GM21528 (cell line): ENCODE data around the gene TMOD3.

Experiments
- ATAC-seq: cut with Tn5 transposase; IDR thresholded peaks from one replicate; pipeline ENCODE4 v1.9.1; 2021; ENCODE audit warnings: mild to moderate bottlenecking, moderate library complexity; ENCODE audit not compliant: unreplicated experiment, low FRiP score

TMOD3 gene

GRCh38 chr15:51825698-51826097 lies 3.8 kb upstream of the TMOD3 start:
- ATAC-seq = no peak

GRCh38 chr15:51828621-51829375 lies 655 bp upstream of the TMOD3 start:
- no peak for ATAC-seq

GRCh38 chr15:51830276-51830806 lies 888 bp downstream of the TMOD3 start:
- ATAC-seq = peak; percentile 19

GRCh38 chr15:51833772-51834171 lies 4.3 kb downstream of the TMOD3 start:
- no peak for ATAC-seq

GRCh38 chr15:51837792-51838251 lies 8.4 kb downstream of the TMOD3 start:
- no peak for ATAC-seq

- no peak for ATAC-seq
Observed at GRCh38 chr15:51838270-51838669, 8.8 kb downstream of the TMOD3 start.

GRCh38 chr15:51840692-51841091 lies 11.2 kb downstream of the TMOD3 start:
- no peak for ATAC-seq

- ATAC-seq = no peak
Observed at GRCh38 chr15:51841406-51842040, 12.1 kb downstream of the TMOD3 start.

GRCh38 chr15:51842265-51842664 lies 12.8 kb downstream of the TMOD3 start:
- no peak for ATAC-seq

GRCh38 chr15:51842852-51843737 lies 13.6 kb downstream of the TMOD3 start:
- no peak for ATAC-seq

- ATAC-seq = no peak
Observed at GRCh38 chr15:51844747-51845426, 15.4 kb downstream of the TMOD3 start.

GRCh38 chr15:51846066-51846462 lies 16.6 kb downstream of the TMOD3 start:
- no peak for ATAC-seq

GRCh38 chr15:51846463-51847230 lies 17.2 kb downstream of the TMOD3 start:
- ATAC-seq = no peak

- ATAC-seq = no peak
Observed at GRCh38 chr15:51848811-51849210, 19.4 kb downstream of the TMOD3 start.

GRCh38 chr15:51849860-51850259 lies 20.4 kb downstream of the TMOD3 start:
- no peak for ATAC-seq

- ATAC-seq = no peak
Observed at GRCh38 chr15:51853998-51854397, 24.5 kb downstream of the TMOD3 start.

GRCh38 chr15:51855612-51856011 lies 26.2 kb downstream of the TMOD3 start:
- no peak for ATAC-seq

- no peak for ATAC-seq
Observed at GRCh38 chr15:51856714-51857380, 27.4 kb downstream of the TMOD3 start.
